NCI-H2196 treated with DMSO at 0.1 percent for 48 hours (cell line): ENCODE data around the gene CAND1.

Source experiments
- DNase-seq: peaks from one replicate; lab custom pipeline; 2025; ENCODE audit not compliant: unreplicated experiment; lab: John Stamatoyannopoulos, UW

The CAND1 gene

DNA sequence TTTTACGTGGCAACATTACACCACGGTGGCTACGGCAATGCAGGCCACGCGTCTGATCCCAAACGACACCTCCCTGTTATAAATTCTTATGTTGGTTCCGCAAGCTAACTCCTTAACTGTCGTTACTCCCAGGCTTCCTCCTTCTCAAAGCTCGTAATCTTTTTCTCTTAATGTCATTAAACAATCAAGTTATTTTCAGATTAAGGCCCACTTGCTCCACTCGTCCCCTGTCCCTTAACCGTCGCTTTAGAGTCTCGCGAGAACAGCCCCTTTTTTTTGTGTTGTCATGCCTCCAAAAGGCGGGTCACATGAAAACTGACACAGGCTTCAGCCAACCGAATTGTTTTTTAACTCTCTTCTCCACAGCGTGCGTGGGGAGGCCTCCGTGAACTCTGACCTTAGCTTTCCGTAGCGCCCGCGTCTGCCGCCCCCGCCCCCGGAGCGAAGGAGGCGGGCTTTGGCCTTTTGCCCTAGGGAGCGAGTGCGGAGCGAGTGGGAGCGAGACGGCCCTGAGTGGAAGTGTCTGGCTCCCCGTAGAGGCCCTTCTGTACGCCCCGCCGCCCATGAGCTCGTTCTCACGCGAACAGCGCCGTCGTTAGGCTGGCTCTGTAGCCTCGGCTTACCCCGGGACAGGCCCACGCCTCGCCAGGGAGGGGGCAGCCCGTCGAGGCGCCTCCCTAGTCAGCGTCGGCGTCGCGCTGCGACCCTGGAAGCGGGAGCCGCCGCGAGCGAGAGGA, at the start of gene CAND1:
CAND1 (plus strand) TSS at position 463 of the 737 bp plus-strand sequence. CDS start 360 bp downstream, outside the sequence.
- peak; percentile 95 for DNase-seq

DNA sequence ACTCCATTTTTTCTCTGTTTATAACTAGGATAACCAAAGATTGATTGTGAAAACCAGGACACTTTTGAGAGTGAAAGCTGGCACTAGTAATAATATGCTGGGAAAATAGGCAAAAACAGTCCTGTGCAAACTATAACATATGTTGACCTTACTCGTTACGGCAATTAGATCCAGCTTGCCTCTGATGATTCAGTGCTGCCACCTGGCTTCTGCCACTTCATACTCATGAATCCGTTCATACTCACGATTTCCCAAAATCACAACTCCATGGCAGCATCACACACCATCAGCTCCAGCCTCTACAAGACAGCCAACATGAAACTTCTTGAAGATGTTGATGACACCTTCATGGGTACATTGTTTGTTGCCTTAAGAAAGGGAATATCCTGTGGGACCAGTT, 49.1 kb upstream of the CAND1 start:
- no peak for DNase-seq

GRCh38 chr12:67222302-67222701, 46.9 kb upstream of the CAND1 start:
- DNase-seq = peak; percentile 23

- DNase-seq = no peak
Measured at GRCh38 chr12:67223225-67223624, 45.9 kb upstream of the CAND1 start.

DNA sequence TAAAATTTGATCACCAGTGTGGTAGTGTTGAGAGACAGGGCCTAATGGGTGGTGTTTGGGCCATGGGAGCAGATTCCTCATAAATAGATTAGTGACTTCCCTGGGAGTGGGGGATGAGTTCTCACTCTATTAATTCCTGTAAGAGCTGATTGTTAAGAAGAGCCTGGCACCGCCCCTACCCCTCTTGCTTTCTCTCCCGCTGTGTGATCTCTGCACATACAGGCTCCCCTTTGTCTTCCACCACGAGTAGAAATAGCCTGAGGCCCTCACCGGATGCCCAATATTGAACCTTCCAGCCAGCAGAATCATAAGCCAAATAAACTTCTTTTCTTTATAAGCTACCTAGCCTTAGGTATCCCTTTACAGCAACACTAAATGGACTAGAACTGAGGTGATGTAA, 31.9 kb upstream of the CAND1 start:
- DNase-seq = no peak

- DNase-seq = no peak
Measured at GRCh38 chr12:67239061-67239460, 30.1 kb upstream of the CAND1 start.

DNA sequence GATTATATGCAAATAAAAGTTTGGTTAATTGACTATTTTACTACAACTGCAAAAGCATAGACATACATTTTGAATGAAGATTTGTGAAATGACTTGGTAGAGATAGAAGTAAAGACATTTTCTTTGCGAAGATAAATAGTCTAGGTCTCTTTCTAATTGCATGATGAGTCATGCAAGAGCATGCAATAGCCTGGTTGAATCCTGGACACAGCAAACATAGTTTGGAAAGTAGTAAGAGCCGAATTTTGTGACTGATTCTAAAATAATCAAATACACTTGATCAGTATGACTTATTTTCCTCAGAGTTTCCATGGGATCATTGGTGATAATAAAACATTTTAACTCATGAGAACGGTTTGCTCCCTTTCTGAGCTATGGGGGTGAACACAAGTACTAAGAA, 27.7 kb upstream of the CAND1 start:
- no peak for DNase-seq

- no peak for DNase-seq
Measured at GRCh38 chr12:67243260-67243659, 25.9 kb upstream of the CAND1 start.

DNA sequence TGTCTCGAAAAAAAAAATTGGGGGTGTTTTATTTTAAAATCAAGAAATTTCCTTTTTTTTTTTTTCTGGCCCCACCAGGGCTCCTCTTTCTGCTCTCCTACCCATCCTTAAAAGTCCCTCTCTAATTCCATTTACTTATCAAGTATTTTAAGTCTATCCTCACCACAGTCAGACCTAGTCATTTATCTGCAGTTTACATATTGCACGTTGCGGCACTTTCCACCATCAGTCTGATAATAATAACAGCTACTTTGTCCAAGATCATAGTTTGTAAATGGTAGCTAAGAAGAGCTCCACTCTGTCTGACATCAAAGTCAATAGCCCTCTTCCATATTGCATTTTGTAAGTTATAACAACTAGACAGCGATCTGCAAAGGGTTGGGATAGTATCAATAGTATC, 23.6 kb upstream of the CAND1 start:
- DNase-seq = no peak

DNA sequence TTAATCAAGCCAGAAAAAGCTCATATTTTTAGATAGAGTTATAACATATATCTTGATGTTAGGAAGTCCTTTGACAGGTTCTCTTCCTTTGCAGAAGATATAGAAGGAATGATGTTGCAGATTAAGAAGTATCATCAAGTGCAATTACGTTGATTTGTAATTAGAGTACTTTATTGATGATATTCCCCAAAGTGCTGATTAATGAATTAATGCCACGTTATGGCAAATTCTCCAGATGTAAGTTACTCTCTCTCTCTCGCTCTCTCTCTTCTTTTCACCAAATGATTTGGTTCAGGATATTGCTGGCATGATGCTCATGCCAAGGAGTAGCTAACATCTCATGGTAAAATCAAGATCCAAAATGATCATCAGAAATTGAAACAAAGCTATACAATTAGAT, 18.1 kb upstream of the CAND1 start:
- DNase-seq = no peak

- DNase-seq = no peak
Measured at GRCh38 chr12:67254372-67255026, 14.7 kb upstream of the CAND1 start.

DNA sequence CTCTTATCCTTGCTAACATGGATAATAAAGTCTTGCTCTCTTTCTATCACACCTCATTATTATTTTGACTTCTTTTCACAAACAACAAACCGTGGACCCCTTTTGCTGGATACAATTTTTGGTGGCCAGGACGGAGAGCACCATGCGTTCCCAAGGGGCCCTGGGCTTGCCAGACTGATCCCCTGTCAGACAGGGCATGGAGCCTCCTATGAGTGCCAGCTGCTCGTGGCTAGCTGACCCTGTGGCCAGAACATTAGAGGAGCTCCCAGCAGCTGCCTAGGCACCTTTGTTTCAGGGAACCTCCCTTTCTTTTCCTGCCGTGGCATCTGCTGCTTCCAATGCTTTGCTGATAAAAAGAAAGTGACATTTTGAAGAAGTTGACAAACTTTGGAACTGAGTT, 12.5 kb upstream of the CAND1 start:
- DNase-seq = no peak

- DNase-seq = no peak
Measured at GRCh38 chr12:67263471-67263870, 5.7 kb upstream of the CAND1 start.

DNA sequence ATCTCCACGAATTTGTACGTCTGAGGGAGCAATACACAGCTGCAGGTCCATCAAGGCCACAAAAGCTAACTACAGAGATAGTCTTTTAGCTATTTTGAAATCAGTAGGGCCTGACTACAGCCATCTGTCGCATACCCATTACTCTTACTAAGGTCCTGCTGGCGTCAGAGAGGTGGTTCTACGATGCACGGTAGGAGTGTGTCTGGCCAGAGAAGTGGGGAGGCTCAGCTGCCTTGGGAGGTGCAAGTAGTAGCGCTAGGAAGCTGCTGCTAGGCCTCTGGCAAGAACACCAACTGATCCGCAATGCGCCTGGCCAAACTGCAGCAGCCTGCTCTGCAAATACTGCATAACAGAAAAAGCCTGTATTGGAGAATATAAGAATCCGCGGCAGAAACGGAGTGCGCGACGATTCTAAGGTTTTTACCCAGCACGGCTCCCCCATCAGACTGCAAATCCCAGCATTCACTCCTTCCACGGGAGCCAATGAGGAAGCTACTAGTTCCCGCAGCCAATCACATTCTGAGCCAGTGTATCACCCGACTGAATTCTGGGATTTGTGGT, 743 bp upstream of the CAND1 start:
- DNase-seq = peak; percentile 95

DNA sequence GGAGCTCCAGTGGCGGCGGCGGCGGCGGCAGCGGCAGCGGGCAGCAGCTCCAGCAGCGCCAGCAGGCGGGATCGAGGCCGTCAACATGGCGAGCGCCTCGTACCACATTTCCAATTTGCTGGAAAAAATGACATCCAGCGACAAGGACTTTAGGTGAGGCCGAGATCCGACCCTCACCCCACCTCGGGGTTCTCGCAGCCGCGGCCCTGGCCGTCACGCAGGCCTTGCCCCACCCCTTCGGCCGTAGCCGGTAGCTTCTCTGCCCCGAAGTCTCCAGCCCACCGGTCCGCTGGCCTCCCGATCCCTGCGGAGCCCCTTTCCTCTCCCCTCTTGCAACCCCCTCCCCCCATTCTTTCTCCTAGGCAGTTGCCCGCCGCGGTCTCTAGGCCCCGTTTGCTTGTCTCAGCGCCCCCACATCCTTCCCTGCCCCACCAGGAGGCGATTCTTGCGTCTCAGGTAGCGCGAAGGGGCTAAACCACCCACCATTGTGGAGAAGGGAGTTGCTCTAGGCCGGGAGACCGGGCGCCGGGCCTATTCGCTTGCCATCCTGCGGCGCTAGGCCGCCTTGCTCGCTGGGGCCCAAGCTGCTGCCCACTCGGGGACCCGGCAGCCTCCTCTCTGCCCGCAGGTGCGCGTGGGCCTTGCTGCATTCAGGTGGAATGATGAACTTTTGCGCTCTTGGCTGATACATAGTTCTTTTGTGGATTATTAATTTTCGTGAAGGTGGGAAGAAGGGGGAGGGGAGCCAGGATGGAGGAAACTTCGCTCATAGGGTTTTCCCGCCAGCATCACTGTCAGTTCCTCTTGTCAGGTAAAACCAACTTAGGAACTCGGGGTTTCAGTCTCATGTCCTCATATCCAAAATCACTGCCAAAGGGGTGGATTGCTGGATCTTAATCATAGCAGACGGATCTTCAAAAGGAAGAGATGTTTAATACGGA, 745 bp downstream of the CAND1 start:
- DNase-seq = no peak

DNA sequence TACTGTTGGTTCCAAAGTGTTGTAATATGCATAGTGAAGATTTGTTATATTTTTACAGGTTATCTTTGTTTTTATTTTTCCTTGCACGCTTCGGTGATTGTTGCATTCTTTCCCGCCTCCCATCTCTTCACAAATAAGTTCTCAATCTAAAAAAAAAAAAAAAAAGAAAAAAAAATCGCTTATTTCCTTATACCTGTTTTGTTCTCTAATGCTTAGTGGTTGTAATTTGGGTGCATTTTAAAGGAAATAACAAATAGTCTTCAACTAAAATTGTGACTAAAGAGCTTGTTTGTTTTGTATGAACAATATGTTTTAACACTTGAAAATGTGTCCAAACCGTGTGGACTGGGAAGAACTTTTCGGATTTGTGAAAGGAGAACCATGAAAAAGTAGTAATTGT, 1.5 kb downstream of the CAND1 start:
- DNase-seq = no peak

DNA sequence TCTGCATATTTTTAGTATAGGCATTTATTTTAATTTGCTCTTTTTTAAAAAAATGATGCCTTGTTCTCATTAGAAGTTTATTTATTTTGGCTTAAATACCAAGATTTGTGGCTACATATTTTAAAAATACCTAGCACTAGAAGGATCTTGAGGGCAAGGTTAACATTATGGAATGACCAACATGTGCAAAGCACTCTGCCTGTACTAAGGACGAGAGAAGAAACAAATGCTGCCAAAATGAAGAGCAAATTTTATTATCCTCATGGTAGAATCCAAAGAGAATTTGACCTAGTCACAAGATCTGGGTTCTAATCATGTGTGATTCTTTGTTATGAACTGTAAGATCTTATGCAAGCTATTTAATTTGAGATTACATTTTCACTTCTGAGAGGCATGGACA, 2.8 kb downstream of the CAND1 start:
- DNase-seq = no peak

- no peak for DNase-seq
Measured at GRCh38 chr12:67274186-67274585, 5.0 kb downstream of the CAND1 start.

DNA sequence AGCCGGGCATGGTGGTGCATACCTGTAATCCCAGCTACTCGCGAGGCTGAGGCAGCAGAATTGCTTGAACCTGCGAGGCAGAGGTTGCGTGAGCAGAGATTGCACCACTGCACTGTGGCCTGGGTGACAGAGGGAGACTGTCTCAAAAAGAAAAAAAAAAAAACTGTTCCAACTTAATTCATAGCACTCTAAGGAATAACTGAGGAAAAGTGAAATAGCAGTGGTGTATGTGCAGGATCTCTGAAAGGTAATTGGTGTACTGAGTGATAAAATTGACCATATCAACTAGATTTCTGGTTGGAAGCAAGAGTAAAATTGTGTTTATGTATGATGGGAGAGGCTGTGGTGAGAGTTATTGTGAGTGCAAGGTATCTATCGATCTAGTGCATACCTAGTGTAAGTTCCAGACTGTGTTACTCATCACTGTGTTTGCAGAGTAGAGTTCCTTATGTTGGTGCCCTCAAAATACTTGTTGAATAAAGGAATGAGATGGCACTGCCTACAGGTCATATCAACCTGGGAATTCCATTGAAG, 6.3 kb downstream of the CAND1 start:
- DNase-seq = no peak

DNA sequence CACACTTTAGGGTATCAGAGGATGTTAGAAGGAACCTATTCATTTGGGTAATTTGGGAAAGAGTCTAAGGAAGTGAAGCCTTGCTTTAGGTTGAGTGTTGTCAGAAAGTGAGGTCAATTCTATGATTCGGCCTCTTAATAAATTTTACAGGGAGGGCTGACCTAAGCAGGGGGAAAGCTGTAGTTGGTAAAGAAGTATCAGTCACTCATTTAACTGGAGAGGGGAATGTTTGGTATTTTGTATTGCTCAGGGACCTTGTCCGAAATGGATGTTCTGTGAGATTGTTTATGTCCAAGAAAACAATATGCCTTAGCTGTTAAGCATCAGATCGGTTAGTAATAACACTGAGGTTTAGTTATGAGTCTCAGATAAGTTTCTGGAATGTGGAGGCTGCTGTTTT, 7.3 kb downstream of the CAND1 start:
- DNase-seq = no peak

DNA sequence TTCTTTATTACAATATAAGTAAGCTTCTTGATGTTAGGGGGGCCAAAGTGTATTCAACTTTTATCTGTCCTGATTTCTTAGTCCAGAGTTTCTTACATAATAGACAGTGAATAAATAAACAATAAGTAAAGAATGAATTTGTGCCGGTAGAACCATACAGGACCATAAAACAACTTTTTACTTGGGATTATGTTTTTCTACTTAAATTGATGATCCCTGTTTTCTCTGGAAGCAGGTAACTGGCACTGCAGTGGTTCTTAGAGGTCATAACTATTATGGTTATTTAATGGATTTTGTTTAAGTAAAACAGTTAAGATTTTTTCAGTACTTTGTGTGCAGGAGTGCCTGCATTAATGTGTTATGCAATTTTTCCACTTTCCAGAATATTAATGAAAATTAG, 10.5 kb downstream of the CAND1 start:
- no peak for DNase-seq
